HG02885 (cell line): ENCODE data around the gene PPM1F.

ENCODE experiments used
- ATAC-seq: cut with Tn5 transposase; IDR thresholded peaks from one replicate; pipeline ENCODE4 v1.9.1; 2021; ENCODE audit warnings: mild to moderate bottlenecking; ENCODE audit not compliant: unreplicated experiment, poor library complexity

Gene PPM1F

GRCh38 chr22:21962655-21962949 is 10.0 kb upstream of the PPM1F start:
- ATAC-seq, result no peak

GRCh38 chr22:21961886-21962654 is 9.4 kb upstream of the PPM1F start:
- ATAC-seq, result no peak

GRCh38 chr22:21961127-21961867 is 8.6 kb upstream of the PPM1F start:
- no peak for ATAC-seq

- no peak for ATAC-seq
Observed at GRCh38 chr22:21960200-21961126, 7.8 kb upstream of the PPM1F start.

- no peak for ATAC-seq
Observed at GRCh38 chr22:21959274-21960074, 6.8 kb upstream of the PPM1F start.

- ATAC-seq, result no peak
Observed at GRCh38 chr22:21958360-21959273, 6.0 kb upstream of the PPM1F start.

GRCh38 chr22:21951931-21952465 is 650 bp downstream of the PPM1F start:
- ATAC-seq, result no peak

GRCh38 chr22:21951062-21951461 is 1.6 kb downstream of the PPM1F start:
- no peak for ATAC-seq

GRCh38 chr22:21949948-21950347 is 2.7 kb downstream of the PPM1F start:
- no peak for ATAC-seq

GRCh38 chr22:21949569-21949918 is 3.1 kb downstream of the PPM1F start:
- no peak for ATAC-seq

- no peak for ATAC-seq
Observed at GRCh38 chr22:21948824-21949568, 3.7 kb downstream of the PPM1F start.

- ATAC-seq, result no peak
Observed at GRCh38 chr22:21948390-21948789, 4.3 kb downstream of the PPM1F start.

- ATAC-seq, result no peak
Observed at GRCh38 chr22:21947040-21948014, 5.3 kb downstream of the PPM1F start.

- no peak for ATAC-seq
Observed at GRCh38 chr22:21946262-21946925, 6.3 kb downstream of the PPM1F start.

- no peak for ATAC-seq
Observed at GRCh38 chr22:21945453-21946261, 7.0 kb downstream of the PPM1F start.

GRCh38 chr22:21944871-21945270 is 7.8 kb downstream of the PPM1F start:
- no peak for ATAC-seq
